Middle frontal gyrus (tissue), 1 donor: ENCODE data around the gene PIP4K2A.
"Not testable (repeated sequence)": the region's sequence is repeated elsewhere in the genome, so short reads cannot be mapped to it uniquely, and the experiment has no call there.

Experiments
- DNase-seq: peaks from one replicate; pipeline ENCODE4 v3.0.0-alpha.2; 2015; ENCODE audit warnings: low spot score; ENCODE audit errors: extremely low spot score

The PIP4K2A gene

DNA sequence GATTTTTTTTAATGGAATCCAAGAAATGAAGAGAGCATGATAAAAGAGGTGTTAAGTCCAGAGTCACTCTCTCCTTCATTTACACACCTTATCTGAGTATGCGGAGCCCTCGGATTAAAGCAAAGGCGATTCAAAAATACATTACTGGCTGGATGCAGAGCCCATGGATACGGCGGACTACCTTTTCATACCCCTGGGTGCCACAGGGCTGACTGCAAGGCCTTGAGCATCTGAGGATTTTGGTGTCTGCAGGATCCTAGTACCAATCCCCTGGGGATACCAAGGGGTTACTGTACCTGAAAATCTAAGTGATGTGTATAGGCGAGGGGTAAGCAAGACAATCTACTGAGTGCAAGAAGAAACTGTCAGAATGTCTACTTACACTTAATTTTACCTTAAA, 20.5 kb downstream of the PIP4K2A start:
- DNase-seq = no peak

DNA sequence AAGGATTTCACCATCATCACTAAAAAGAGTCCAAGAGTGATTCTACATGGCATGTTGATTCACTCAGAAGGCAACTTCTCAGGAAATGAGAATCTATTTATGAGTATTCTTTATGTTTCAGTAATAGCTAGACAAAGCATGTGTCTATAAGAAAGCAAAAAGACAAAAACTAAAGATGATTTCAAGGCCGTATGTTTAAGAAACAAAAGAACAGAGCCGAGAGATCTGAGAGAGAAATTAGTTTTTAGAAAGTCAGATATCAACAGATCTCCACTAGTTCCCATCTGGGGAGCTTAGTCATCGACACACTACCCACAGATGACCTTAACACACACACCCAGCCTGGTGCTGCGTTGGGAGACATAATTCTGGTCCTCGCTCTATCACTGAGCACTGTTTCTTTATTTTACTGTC, 21.0 kb downstream of the PIP4K2A start:
- no peak for DNase-seq

- DNase-seq = not testable (repeated sequence)
Observed at GRCh38 chr10:22692119-22692518, 22.3 kb downstream of the PIP4K2A start.

- DNase-seq = no peak
Observed at GRCh38 chr10:22690614-22691431, 23.6 kb downstream of the PIP4K2A start.

GRCh38 chr10:22690158-22690557, 24.2 kb downstream of the PIP4K2A start:
- DNase-seq = no peak

- no peak for DNase-seq
Observed at GRCh38 chr10:22686347-22686746, 28.0 kb downstream of the PIP4K2A start.

DNA sequence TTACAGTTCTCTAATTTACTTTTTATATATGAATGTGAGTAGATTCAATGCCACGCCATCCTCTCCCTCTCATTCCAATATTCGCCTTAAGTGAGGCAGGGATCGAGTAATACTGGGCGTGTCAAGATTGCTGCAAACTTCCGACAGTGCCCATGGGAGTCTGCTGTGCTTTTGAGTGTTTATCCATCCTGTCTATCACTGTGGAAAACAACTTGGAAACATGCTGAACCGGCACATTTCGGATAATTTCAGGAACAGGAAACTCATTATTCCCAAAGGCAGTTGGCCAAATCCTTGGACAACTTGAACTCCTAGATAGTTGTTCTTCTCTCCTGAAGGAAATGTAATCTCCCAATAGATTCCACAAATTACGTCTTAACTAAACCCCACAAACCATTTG, 28.5 kb downstream of the PIP4K2A start:
- no peak for DNase-seq

GRCh38 chr10:22684699-22685098, 29.7 kb downstream of the PIP4K2A start:
- DNase-seq = no peak

DNA sequence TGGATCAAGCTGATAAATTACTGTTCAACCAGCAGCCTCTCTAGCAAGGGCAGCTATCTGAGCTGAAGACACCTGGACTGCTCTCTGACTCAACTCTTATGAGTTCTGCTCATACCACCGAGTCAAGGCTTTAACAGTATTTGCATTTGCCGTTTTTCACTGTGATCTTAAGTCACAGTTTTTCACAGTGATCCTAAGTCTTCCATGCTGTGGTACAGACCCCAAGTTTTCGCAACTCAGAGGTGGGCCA, 31.3 kb downstream of the PIP4K2A start:
- DNase-seq = no peak

DNA sequence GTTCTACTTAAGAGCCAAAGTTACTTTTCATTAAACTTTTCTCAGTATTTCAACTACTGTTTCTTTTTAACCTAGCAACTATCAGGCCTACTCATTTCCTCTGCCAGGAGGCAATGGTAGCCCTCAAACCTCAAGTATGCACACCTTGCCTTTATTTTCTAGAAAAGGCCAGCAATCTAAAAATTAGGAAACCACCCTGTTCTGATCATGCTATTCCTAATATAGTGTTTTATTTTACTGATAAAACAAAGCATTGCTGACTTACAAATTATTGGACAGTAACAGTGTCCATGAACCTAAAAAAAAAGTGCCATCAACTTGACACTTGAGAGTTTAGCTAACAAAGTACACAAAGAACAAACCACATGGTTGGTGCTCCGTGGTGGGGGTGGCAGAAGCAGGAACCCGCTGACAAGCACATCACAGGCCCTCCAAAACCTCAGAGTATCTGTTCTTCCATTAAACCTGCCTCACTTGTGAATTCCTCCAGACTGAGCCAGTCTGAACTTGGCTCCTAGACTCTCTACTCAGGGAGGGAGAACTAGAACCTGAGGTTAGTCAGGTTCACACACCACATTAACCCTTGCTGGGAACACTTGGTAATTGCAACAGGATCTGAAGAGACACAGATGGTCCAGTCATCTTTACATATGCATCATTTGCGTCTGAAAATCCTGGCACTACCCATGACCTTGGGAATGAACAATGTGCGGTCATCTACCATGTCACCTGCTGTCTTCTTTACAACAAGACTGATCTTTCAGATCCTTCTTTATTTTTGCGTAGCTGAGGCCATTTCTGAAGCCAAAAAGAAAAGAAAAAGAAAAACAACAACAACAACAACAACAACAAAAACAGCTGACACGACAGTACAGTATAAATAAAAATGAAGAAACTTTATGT, 31.9 kb downstream of the PIP4K2A start:
- no peak for DNase-seq

- no peak for DNase-seq
Observed at GRCh38 chr10:22681783-22682183, 32.6 kb downstream of the PIP4K2A start.

- no peak for DNase-seq
Observed at GRCh38 chr10:22681301-22681700, 33.1 kb downstream of the PIP4K2A start.

GRCh38 chr10:22679608-22680007, 34.8 kb downstream of the PIP4K2A start:
- DNase-seq = no peak

DNA sequence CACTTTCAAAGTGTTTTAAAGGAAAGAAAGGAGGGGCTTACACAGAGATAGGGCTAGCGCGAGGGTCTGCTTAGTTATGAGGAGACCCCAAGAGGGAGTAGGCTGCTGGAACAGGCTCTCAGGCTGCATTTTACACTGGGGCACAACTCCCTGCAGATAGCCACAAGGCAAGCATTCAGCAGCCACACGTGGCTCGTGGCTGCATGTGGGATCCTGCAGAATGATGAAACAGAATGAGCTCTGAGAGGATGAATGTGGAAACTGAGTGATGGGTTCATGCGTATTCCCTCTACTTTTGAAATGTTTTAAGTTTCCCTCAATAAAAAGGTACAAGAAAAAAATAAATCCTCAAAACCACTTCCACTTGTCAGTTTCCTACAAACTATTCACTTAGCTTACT, 37.0 kb downstream of the PIP4K2A start:
- DNase-seq = no peak

DNA sequence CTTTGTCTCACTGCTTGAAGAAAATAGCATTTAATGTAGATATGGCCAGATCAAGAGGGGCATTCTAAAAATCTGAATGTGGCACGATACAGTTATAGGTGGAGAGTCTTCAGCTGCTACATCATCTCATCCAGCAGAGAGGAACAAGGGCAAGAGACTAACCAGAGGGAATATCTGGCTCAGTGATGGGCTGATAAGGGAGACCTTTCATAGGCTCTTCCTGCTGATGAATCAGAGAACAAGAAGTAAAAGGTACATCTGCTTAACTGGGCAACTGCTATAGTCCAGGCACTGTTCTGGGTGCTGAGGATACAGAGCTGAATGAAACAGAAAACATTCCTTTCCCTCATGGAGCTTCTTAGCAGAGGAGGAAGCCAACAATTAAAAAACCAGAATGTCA, 37.9 kb downstream of the PIP4K2A start:
- no peak for DNase-seq

- DNase-seq = no peak
Observed at GRCh38 chr10:22674573-22674930, 39.8 kb downstream of the PIP4K2A start.

- no peak for DNase-seq
Observed at GRCh38 chr10:22673785-22674572, 40.4 kb downstream of the PIP4K2A start.

- no peak for DNase-seq
Observed at GRCh38 chr10:22673091-22673392, 41.3 kb downstream of the PIP4K2A start.

- DNase-seq = no peak
Observed at GRCh38 chr10:22672319-22673090, 41.9 kb downstream of the PIP4K2A start.

DNA sequence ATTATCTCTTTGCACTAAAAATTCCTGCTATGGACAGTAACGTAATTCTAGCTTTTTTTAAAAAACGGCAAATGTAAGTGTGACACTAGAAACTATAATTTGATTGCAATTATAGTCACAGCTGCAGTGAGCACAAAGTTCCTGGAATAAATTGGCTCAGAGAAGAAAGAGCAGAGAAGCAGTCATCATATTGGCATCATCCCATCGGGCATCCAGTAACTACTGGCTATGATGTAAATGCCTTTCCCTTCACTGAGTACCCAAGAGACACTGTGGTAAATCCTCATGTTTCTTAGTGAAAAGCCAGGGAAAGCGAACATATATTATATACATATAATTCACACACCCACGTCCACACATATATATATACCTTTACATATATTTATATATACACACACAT, 43.6 kb downstream of the PIP4K2A start:
- DNase-seq = no peak

GRCh38 chr10:22669163-22669711, 45.1 kb downstream of the PIP4K2A start:
- DNase-seq = no peak
